B cell (primary cell): Measurements from ENCODE around the gene MAML3. TPM values are rescaled to one million over a fixed set of nuclear protein-coding genes. Genes with fewer than 3 reads are reported as not detected.

Source experiments
- ATAC-seq: fragments of 200-7000 bp; cut with Tn5 transposase; one replicate; pipeline ENCODE4 v1.10.0; 2021; ENCODE audit warnings: low read depth, mild to moderate bottlenecking, moderate number of reproducible peaks, moderate library complexity
- CTCF ChIA-PET: fragments of 350-600 bp; sonication (Branson Sonifier 250); formaldehyde crosslinking; loops from one replicate; lab custom pipeline; 2021; ENCODE audit warnings: antibody characterized with exemption, inconsistent platforms; lab: Charles Lee
- POLR2A ChIA-PET: fragments of 350-600 bp; sonication (Branson Sonifier 250); formaldehyde crosslinking; loops from one replicate; lab custom pipeline; 2021; ENCODE audit warnings: antibody characterized with exemption; lab: Charles Lee
- DNase-seq: peaks from one replicate; pipeline ENCODE4 v3.0.0; 2013
- H2AFZ ChIP-seq: 2 replicates; pipeline ENCODE4 v1.6.1; 2012; ENCODE audit warnings: mild to moderate bottlenecking, low read depth, low read length; ENCODE audit not compliant: insufficient read depth, poor library complexity, severe bottlenecking
- H3K27ac ChIP-seq, 2 donors: 1 replicate in 1 of 2; 2 replicates in 1 of 2; pipeline ENCODE4 v1.5.1; 2012 to 2013; ENCODE audit warnings: low read length in 2 of 2, mild to moderate bottlenecking in 2 of 2, moderate library complexity in 1 of 2
- H3K27me3 ChIP-seq, 4 experiments: fragments of 200-600 bp in 1 of 4; sonication (generic) in 1 of 4; replicated peaks in 1 of 4; 1 replicate in 2 of 4; 2 replicates in 2 of 4; pipeline versions ENCODE4 v1.6.1 to v1.7.0; 2013 to 2016; ENCODE audit warnings: low read length in 3 of 4, mild to moderate bottlenecking in 2 of 4, mixed read lengths in 1 of 4, moderate library complexity in 1 of 4; ENCODE audit not compliant: insufficient read depth in 4 of 4, control insufficient read depth in 3 of 4; ENCODE audit errors: control extremely low read depth in 1 of 4
- H3K36me3 ChIP-seq, 2 experiments: replicated peaks in 1 of 2; 1 replicate in 1 of 2; 2 replicates in 1 of 2; pipeline versions ENCODE4 v1.6.1 to v1.7.1; 2013; ENCODE audit warnings: low read length in 1 of 2; ENCODE audit not compliant: insufficient read depth in 2 of 2, control insufficient read depth in 1 of 2; ENCODE audit errors: control extremely low read depth in 1 of 2, extremely low read depth in 1 of 2
- H3K4me1 ChIP-seq, 2 donors: fragments of 200-600 bp in 1 of 2; sonication (generic) in 1 of 2; 1 replicate in 1 of 2; 2 replicates in 1 of 2; pipeline versions ENCODE4 v1.5.1 to v1.6.1; 2013 to 2017; ENCODE audit warnings: low read length in 2 of 2; ENCODE audit not compliant: control insufficient read depth in 2 of 2, insufficient read depth in 2 of 2
- H3K4me2 ChIP-seq: replicated peaks from 2 replicates; pipeline ENCODE3; 2012; ENCODE audit warnings: mild to moderate bottlenecking, low read depth, low read length; ENCODE audit not compliant: poor library complexity, severe bottlenecking
- H3K4me3 ChIP-seq, 5 experiments: fragments of 200-600 bp in 1 of 5; sonication (generic) in 1 of 5; 1 replicate in 3 of 5; 2 replicates in 2 of 5; pipeline versions ENCODE4 v1.5.1 to v1.7.0; 2011 to 2016; ENCODE audit warnings: low read length in 4 of 5, mild to moderate bottlenecking in 4 of 5, low read depth in 2 of 5, control low read depth in 1 of 5, moderate library complexity in 1 of 5; ENCODE audit not compliant: insufficient read depth in 1 of 5; ENCODE audit errors: control extremely low read depth in 1 of 5, extremely low read depth in 1 of 5
- H3K79me2 ChIP-seq: fragments of 200-600 bp; sonication (generic); one replicate; pipeline ENCODE4 v1.6.0; 2016; ENCODE audit warnings: low read length; ENCODE audit not compliant: control insufficient read depth, insufficient read depth
- H3K9ac ChIP-seq: fragments of 200-600 bp; sonication (generic); 2 replicates; pipeline ENCODE4 v1.6.1; 2017; ENCODE audit warnings: mild to moderate bottlenecking, low read length, moderate library complexity
- H3K9me3 ChIP-seq, 3 donors: one replicate each; pipeline versions ENCODE4 v1.6.1 to v1.7.1; 2013; ENCODE audit warnings: low read length in 2 of 3; ENCODE audit not compliant: control insufficient read depth in 2 of 3, insufficient read depth in 1 of 3; ENCODE audit errors: control extremely low read depth in 1 of 3
- H4K20me1 ChIP-seq: 2 replicates; pipeline ENCODE4 v1.6.0; 2012; ENCODE audit warnings: mild to moderate bottlenecking, low read length; ENCODE audit not compliant: insufficient read depth, control insufficient read depth, poor library complexity, severe bottlenecking
- H3K27ac Mint-ChIP-seq: one replicate; pipeline ENCODE4 v1.8.0; 2021; ENCODE audit warnings: mixed read lengths
- H3K27me3 Mint-ChIP-seq: one replicate; pipeline ENCODE4 v1.8.0; 2021; ENCODE audit warnings: mixed read lengths
- H3K4me1 Mint-ChIP-seq: one replicate; pipeline ENCODE4 v1.8.0; 2021; ENCODE audit warnings: mixed read lengths
- H3K4me3 Mint-ChIP-seq: one replicate; pipeline ENCODE4 v1.8.0; 2021; ENCODE audit warnings: mixed read lengths
- H3K9me3 Mint-ChIP-seq: one replicate; pipeline ENCODE4 v1.8.0; 2022; ENCODE audit warnings: mixed read lengths; ENCODE audit not compliant: insufficient read depth
- EZH2 ChIP-seq: IDR thresholded peaks from 2 replicates; pipeline ENCODE4 v1.6.1; 2012; ENCODE audit warnings: borderline replicate concordance, low read depth, mild to moderate bottlenecking, moderate library complexity, low read length; ENCODE audit not compliant: insufficient read depth, poor library complexity, severe bottlenecking
- WGBS: methylation state at CpG from one replicate; pipeline ENCODE4 v1.1.5; 2013; ENCODE audit warnings: missing lambda C conversion rate; ENCODE audit not compliant: insufficient coverage; 5-methylcytosine and 5-hydroxymethylcytosine counted together
- intact Hi-C: fragments of 100-400 bp; cut with micrococcal nuclease; formaldehyde crosslinking; loops from one replicate; pipeline ENCODE4 v1.10.0; 2022
- polyA plus RNA-seq: library from polyadenylated mRNA; depleted of rRNA; stranded (reverse); fragments of >200 nt; gene quantifications from 2 replicates; pipeline ENCODE4 v1.2.3, GENCODE V29; 2012
- total RNA-seq, 2 donors: library from RNA; stranded (reverse); fragments of 120-200 nt in 1 of 2; gene quantifications; 1 replicate in 1 of 2; 2 replicates in 1 of 2; pipeline versions ENCODE4 v1.2.3 to v1.2.4, GENCODE V29; 2013 to 2022
- TF ChIP-seq, protein P1 (sequence below): fragments of 200-600 bp; IDR thresholded peaks from one replicate; pipeline ENCODE4 v1.8.0; 2022; ENCODE audit warnings: antibody characterized with exemption, mild to moderate bottlenecking

MAML3 gene
- total and polyA plus RNA-seq, 2 donors (not counting 1 experiment from before 2014, with no cell fraction given), result 0.94 to 5.3 TPM

DNA sequence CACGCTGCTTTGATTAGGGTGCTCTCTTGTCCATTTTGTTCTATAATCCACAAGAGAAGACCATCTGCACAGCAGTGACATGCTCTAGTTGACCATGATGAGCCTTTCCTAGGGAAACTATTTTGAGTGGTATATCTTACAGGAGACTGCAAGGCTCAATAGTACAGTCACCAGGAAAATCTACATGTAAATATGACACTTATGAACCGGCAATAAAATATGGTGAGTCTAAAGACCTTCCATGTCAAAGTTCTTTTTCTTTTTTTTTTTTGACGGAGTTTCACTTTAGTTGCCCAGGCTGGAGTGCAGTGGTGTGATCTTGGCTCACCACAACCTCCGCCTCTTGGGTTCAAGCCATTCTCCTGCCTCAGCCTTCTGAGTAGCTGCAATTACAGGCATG, 384.6 kb downstream of the MAML3 start:
- no peak overlapping the region for H3K9ac ChIP-seq
- no peaks in the 10 kb centered on the region for H4K20me1 ChIP-seq
- ChIA-PET CTCF (no interaction called here), POLR2A (no interaction called here)
- no peaks in the 10 kb centered on the region for H3K27me3 Mint-ChIP-seq
- 100% methylated on average over 2 of the region's 4 CpGs for WGBS
- H3K9me3 Mint-ChIP-seq, result no peaks in the 10 kb centered on the region
- H3K27me3 ChIP-seq, result no peaks in the 10 kb centered on the region
- H3K4me3 Mint-ChIP-seq, result no peak overlapping the region
- no peaks in the 10 kb centered on the region for H3K9me3 ChIP-seq
- H3K27ac Mint-ChIP-seq, result no peak overlapping the region
- no peak overlapping the region for H3K4me2 ChIP-seq
- TF ChIP-seq, protein P1, sequence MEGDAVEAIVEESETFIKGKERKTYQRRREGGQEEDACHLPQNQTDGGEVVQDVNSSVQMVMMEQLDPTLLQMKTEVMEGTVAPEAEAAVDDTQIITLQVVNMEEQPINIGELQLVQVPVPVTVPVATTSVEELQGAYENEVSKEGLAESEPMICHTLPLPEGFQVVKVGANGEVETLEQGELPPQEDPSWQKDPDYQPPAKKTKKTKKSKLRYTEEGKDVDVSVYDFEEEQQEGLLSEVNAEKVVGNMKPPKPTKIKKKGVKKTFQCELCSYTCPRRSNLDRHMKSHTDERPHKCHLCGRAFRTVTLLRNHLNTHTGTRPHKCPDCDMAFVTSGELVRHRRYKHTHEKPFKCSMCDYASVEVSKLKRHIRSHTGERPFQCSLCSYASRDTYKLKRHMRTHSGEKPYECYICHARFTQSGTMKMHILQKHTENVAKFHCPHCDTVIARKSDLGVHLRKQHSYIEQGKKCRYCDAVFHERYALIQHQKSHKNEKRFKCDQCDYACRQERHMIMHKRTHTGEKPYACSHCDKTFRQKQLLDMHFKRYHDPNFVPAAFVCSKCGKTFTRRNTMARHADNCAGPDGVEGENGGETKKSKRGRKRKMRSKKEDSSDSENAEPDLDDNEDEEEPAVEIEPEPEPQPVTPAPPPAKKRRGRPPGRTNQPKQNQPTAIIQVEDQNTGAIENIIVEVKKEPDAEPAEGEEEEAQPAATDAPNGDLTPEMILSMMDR, result no peak
- no peak for TF ChIP-seq EZH2
- no peak overlapping the region for H3K4me3 ChIP-seq
- H3K36me3 ChIP-seq, result no peaks in the 10 kb centered on the region
- DNase-seq (no peak), ATAC-seq (no peak)
- peaks cover 2 to 8% of the 10 kb centered on the region in 2 donors for H3K4me1 ChIP-seq
- H2AFZ ChIP-seq, result no peak overlapping the region
- intact Hi-C loops, result no loop called here
- H3K4me1 Mint-ChIP-seq, result peaks cover 12% of the 10 kb centered on the region
- H3K27ac ChIP-seq, result no peak overlapping the region
- no peaks in the 10 kb centered on the region for H3K79me2 ChIP-seq

DNA sequence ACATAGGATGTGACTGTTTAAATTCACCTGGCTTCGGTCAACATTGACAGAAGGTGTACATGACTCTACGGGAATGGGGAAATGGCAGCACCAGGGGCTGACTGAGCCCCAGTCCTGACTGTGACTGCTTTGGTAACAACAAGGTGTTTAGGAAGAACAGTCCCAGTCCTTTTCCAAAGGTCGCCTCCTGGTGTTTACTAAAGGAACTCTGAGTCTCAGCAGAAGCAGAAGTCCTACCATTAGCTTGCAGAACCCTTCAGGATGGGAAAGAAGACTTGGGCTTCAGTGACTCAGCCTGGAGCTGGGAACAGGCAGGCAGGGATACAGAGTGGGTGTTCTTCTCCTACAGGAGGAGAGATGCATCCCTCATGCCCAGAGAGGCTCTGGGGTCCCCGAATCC, 385.1 kb downstream of the MAML3 start:
- Histone ChIP-seq H3K4me3 (no peak overlapping the region), H3K36me3 (no peaks in the 10 kb centered on the region), H3K4me1 (peaks cover 7 to 12% of the 10 kb centered on the region in 2 donors), H3K9ac (no peak overlapping the region), H3K9me3 (no peaks in the 10 kb centered on the region), H3K4me2 (no peak overlapping the region), H2AFZ (no peak overlapping the region), H3K27me3 (no peaks in the 10 kb centered on the region), H3K79me2 (no peaks in the 10 kb centered on the region), H3K27ac (no peak overlapping the region), H4K20me1 (no peaks in the 10 kb centered on the region)
- TF ChIP-seq, protein P1, result no peak
- no peak for TF ChIP-seq EZH2
- WGBS, result 90% methylated on average over 3 of the region's 4 CpGs
- ATAC-seq (no peak), DNase-seq (no peak)
- CTCF ChIA-PET, result no interaction called here
- intact Hi-C loops, result no loop called here
- no peaks in the 10 kb centered on the region for H3K9me3 Mint-ChIP-seq
- POLR2A ChIA-PET, result no interaction called here
- H3K4me3 Mint-ChIP-seq, result no peak overlapping the region
- H3K27ac Mint-ChIP-seq, result no peak overlapping the region
- peaks cover 17% of the 10 kb centered on the region for H3K4me1 Mint-ChIP-seq
- no peaks in the 10 kb centered on the region for H3K27me3 Mint-ChIP-seq
